Measurements from ENCODE around the gene CCDC83. TPM values are rescaled to one million over a fixed set of nuclear protein-coding genes. Genes with fewer than 3 reads are reported as not detected.

Gene CCDC83
- total and polyA plus RNA-seq, 9 of the 15 experiments (the other 6 are each of a cell fraction or from before 2014, with no cell fraction given), result not detected

- TF ChIP-seq JUND (IDR thresholded peaks at IDR 0.05; ENCODE audit: borderline replicate concordance, low read depth, low read length) (0 out of 2 replicates have a peak, but pooled peaks have one; percentile 34), JUND (tag; IDR thresholded peaks at IDR 0.05; ENCODE audit: borderline replicate concordance, low read depth, low read length) (peak; percentile 40; the same call in 1 of the 3 replicates), GATA2 (CRISPR knock-in tag; IDR thresholded peaks at IDR 0.05) (peak; percentile 60), CBX2 (IDR thresholded peaks at IDR 0.05; ENCODE audit: insufficient read depth, low read length, poor library complexity, severe bottlenecking) (no peak), MEIS2 (IDR thresholded peaks at IDR 0.05; ENCODE audit: partially characterized antibody) (peak; percentile 93), CTCF (IDR thresholded peaks at IDR 0.05 in 2 of 3, conservative IDR thresholded peaks at IDR 0.05 in 1 of 3; ENCODE audit: insufficient read depth in 2 of 3, low read depth in 1 of 3, low read length in 3 of 3) (peak in 1 of 3 experiments; percentile 24; a peak in 1 of 6 replicates), RAD21 (CRISPR knock-in tag; conservative IDR thresholded peaks at IDR 0.05 in 1 of 2, IDR thresholded peaks at IDR 0.05 in 1 of 2) (peak; percentile 10 to 17; a peak in 1 of 4 replicates), NFYB (IDR thresholded peaks at IDR 0.05; ENCODE audit: extremely low read depth, insufficient read length) (no peak), HMGN3 (IDR thresholded peaks at IDR 0.05; ENCODE audit: borderline replicate concordance, extremely low read depth, insufficient read length, low read depth, low read length) (no peak), FOSL1 (tag; conservative IDR thresholded peaks at IDR 0.05) (peak; percentile 38; the same call in 1 of the 2 replicates), ELF4 (CRISPR knock-in tag; IDR thresholded peaks at IDR 0.05) (no peak), SAP30 (IDR thresholded peaks at IDR 0.05; ENCODE audit: borderline replicate concordance, insufficient read depth, low read depth, low read length, poor library complexity, severe bottlenecking) (no peak), ARID1B (IDR thresholded peaks at IDR 0.05) (no peak)
- TF ChIP-seq, protein P1, sequence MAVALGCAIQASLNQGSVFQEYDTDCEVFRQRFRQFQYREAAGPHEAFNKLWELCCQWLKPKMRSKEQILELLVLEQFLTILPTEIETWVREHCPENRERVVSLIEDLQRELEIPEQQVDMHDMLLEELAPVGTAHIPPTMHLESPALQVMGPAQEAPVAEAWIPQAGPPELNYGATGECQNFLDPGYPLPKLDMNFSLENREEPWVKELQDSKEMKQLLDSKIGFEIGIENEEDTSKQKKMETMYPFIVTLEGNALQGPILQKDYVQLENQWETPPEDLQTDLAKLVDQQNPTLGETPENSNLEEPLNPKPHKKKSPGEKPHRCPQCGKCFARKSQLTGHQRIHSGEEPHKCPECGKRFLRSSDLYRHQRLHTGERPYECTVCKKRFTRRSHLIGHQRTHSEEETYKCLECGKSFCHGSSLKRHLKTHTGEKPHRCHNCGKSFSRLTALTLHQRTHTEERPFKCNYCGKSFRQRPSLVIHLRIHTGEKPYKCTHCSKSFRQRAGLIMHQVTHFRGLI (CRISPR knock-in tag; IDR thresholded peaks at IDR 0.05), result peak; percentile 87; the same call in 1 of the 2 replicates
Observed at GRCh38 chr11:85809863-85810262, 45.3 kb upstream of the CCDC83 start (continued).

Measured in K562 (cell line).